HepG2 (cell line): ENCODE data around the gene ZNF490. TPM values are rescaled to one million over a fixed set of nuclear protein-coding genes. Genes with fewer than 3 reads are reported as not detected.

Source experiments
- CERS6 ChIP-seq: sonication (generic); formaldehyde crosslinking; IDR thresholded peaks from 2 replicates; pipeline ENCODE4 v1.5.0; 2020; ENCODE audit warnings: missing genetic modification reagents
- ETS1 ChIP-seq: sonication (generic); formaldehyde crosslinking; IDR thresholded peaks from 2 replicates; pipeline ENCODE4 v1.4.0; 2020; ENCODE audit warnings: missing genetic modification reagents
- HNF4G ChIP-seq, 2 experiments: sonication (generic) in 1 of 2; formaldehyde crosslinking in 1 of 2; IDR thresholded peaks; 2 replicates each; pipeline versions ENCODE4 v1.4.0 to v1.6.1; 2011 to 2020; ENCODE audit warnings: borderline replicate concordance in 2 of 2, low read depth in 2 of 2, mild to moderate bottlenecking in 2 of 2, low read length in 1 of 2, missing genetic modification reagents in 1 of 2, moderate library complexity in 1 of 2
- MAFG ChIP-seq: sonication (generic); formaldehyde crosslinking; IDR thresholded peaks from 2 replicates; pipeline ENCODE4 v1.5.1; 2020; ENCODE audit warnings: mild to moderate bottlenecking, missing genetic modification reagents
- MED1 ChIP-seq: sonication (generic); formaldehyde crosslinking; IDR thresholded peaks from 2 replicates; pipeline ENCODE4 v1.4.0; 2020; ENCODE audit warnings: missing genetic modification reagents
- NR2F2 ChIP-seq: IDR thresholded peaks from 2 replicates; pipeline ENCODE4 v1.6.1; 2012; ENCODE audit warnings: low read depth, inconsistent platforms, borderline replicate concordance
- STAT5B ChIP-seq: sonication (generic); formaldehyde crosslinking; IDR thresholded peaks from 2 replicates; pipeline ENCODE4 v1.4.0; 2020; ENCODE audit warnings: missing genetic modification reagents
- YEATS4 ChIP-seq: sonication (generic); formaldehyde crosslinking; IDR thresholded peaks from 2 replicates; pipeline ENCODE4 v1.4.0; 2020; ENCODE audit warnings: missing genetic modification reagents, borderline replicate concordance
- ZBTB7B ChIP-seq: sonication (generic); formaldehyde crosslinking; IDR thresholded peaks from 2 replicates; pipeline ENCODE4 v1.4.0; 2020; ENCODE audit warnings: missing genetic modification reagents
- ZNF20 ChIP-seq: sonication (generic); formaldehyde crosslinking; IDR thresholded peaks from 2 replicates; pipeline ENCODE4 v1.4.0; 2020; ENCODE audit warnings: mild to moderate bottlenecking, moderate library complexity, missing genetic modification reagents
- ZNF296 ChIP-seq: sonication (generic); formaldehyde crosslinking; conservative IDR thresholded peaks from 2 replicates; pipeline ENCODE4 v1.5.0; 2020; ENCODE audit warnings: mild to moderate bottlenecking, missing genetic modification reagents
- ZNF354B ChIP-seq: sonication (generic); formaldehyde crosslinking; IDR thresholded peaks from 2 replicates; pipeline ENCODE4 v1.8.0; 2022; ENCODE audit warnings: mild to moderate bottlenecking, missing genetic modification reagents
- ZNF484 ChIP-seq: sonication (generic); formaldehyde crosslinking; IDR thresholded peaks from 2 replicates; pipeline ENCODE4 v1.5.1; 2020; ENCODE audit warnings: mild to moderate bottlenecking, low read depth, missing genetic modification reagents, borderline replicate concordance
- ZNF546 ChIP-seq: sonication (generic); formaldehyde crosslinking; conservative IDR thresholded peaks from 2 replicates; pipeline ENCODE4 v1.8.1; 2023; ENCODE audit warnings: mild to moderate bottlenecking, missing genetic modification reagents
- ZNF605 ChIP-seq: sonication (generic); formaldehyde crosslinking; IDR thresholded peaks from 2 replicates; pipeline ENCODE4 v1.8.0; 2022; ENCODE audit warnings: mild to moderate bottlenecking, missing genetic modification reagents
- ZNF839 ChIP-seq: sonication (generic); formaldehyde crosslinking; IDR thresholded peaks from 2 replicates; pipeline ENCODE4 v1.4.0; 2020; ENCODE audit warnings: missing genetic modification reagents, mild to moderate bottlenecking, borderline replicate concordance
- polyA plus RNA-seq, 8 experiments: library from polyadenylated mRNA; depleted of rRNA in 3 of 8; stranded (reverse) in 7 of 8; unstranded in 1 of 8; fragments of >200 nt; fragmentation: Illumina TruSeq in 4 of 8; extraction: Trizol in 4 of 8; gene quantifications; 2 replicates each; pipeline versions ENCODE4 v1.2.1 to v1.2.3, GENCODE V29; 2011 to 2016; ENCODE audit warnings: low read depth in 4 of 8, missing spikeins in 1 of 8, mixed read lengths in 1 of 8; ENCODE audit not compliant: insufficient read depth in 1 of 8
- total RNA-seq, 5 experiments: library from RNA; depleted of rRNA; stranded (reverse); fragments of >200 nt; fragmentation: Illumina TruSeq; extraction: Trizol; gene quantifications; 2 replicates each; pipeline ENCODE4 v1.2.3, GENCODE V29; 2016; ENCODE audit warnings: low read depth in 1 of 5
- TF ChIP-seq, protein P1 (sequence below): sonication (generic); formaldehyde crosslinking; IDR thresholded peaks from 2 replicates; pipeline ENCODE4 v1.8.1; 2022; ENCODE audit warnings: mild to moderate bottlenecking, missing genetic modification reagents
- TF ChIP-seq, protein P2 (sequence below): sonication (generic); formaldehyde crosslinking; IDR thresholded peaks from 2 replicates; pipeline ENCODE4 v1.8.1; 2023; ENCODE audit warnings: mild to moderate bottlenecking, missing genetic modification reagents

ZNF490 gene
- total and polyA plus RNA-seq, 2 of the 13 experiments (the other 11 are each of a cell fraction or from before 2014, with no cell fraction given) = 1.3 to 2.9 TPM

- TF ChIP-seq ZNF605 (CRISPR knock-in tag) (peak; percentile 73), ZNF546 (0 out of 2 replicates have a peak, but pooled peaks have one; percentile 43), MED1 (CRISPR knock-in tag) (peak; percentile 58; the same call in 1 of the 2 replicates), ZNF296 (CRISPR knock-in tag) (no peak), CERS6 (CRISPR knock-in tag) (no peak), ZNF20 (CRISPR knock-in tag) (no peak), ETS1 (no peak), NR2F2 (no peak; the same call in 1 of the 2 replicates), HNF4G (IDR thresholded peaks at IDR 0.05; ENCODE audit: borderline replicate concordance, low read depth, low read length) (peak; percentile 30; the same call in 1 of the 2 replicates), HNF4G (CRISPR knock-in tag; IDR thresholded peaks at IDR 0.05; ENCODE audit: borderline replicate concordance, low read depth) (no peak; the same call in 1 of the 2 replicates), YEATS4 (peak; percentile 62; the same call in 1 of the 2 replicates), ZNF839 (CRISPR knock-in tag) (no peak; the same call in 1 of the 2 replicates), MAFG (CRISPR knock-in tag) (no peak), ZNF484 (CRISPR knock-in tag) (no peak), STAT5B (CRISPR knock-in tag) (no peak), ZNF354B (CRISPR knock-in tag) (no peak), ZBTB7B (CRISPR knock-in tag) (peak; percentile 80)
- TF ChIP-seq, protein P1, sequence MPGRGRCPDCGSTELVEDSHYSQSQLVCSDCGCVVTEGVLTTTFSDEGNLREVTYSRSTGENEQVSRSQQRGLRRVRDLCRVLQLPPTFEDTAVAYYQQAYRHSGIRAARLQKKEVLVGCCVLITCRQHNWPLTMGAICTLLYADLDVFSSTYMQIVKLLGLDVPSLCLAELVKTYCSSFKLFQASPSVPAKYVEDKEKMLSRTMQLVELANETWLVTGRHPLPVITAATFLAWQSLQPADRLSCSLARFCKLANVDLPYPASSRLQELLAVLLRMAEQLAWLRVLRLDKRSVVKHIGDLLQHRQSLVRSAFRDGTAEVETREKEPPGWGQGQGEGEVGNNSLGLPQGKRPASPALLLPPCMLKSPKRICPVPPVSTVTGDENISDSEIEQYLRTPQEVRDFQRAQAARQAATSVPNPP (CRISPR knock-in tag) = no peak
- TF ChIP-seq, protein P2, sequence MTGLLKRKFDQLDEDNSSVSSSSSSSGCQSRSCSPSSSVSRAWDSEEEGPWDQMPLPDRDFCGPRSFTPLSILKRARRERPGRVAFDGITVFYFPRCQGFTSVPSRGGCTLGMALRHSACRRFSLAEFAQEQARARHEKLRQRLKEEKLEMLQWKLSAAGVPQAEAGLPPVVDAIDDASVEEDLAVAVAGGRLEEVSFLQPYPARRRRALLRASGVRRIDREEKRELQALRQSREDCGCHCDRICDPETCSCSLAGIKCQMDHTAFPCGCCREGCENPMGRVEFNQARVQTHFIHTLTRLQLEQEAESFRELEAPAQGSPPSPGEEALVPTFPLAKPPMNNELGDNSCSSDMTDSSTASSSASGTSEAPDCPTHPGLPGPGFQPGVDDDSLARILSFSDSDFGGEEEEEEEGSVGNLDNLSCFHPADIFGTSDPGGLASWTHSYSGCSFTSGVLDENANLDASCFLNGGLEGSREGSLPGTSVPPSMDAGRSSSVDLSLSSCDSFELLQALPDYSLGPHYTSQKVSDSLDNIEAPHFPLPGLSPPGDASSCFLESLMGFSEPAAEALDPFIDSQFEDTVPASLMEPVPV (CRISPR knock-in tag) = no peak; the same call in 1 of the 2 replicates
Observed at GRCh38 chr19:12610540-12611360, at the start of gene ZNF490, which contains the start of gene ZNF791 (continued).
